Central memory CD4-positive, alpha-beta T cell (primary cell): Measurements from ENCODE around the gene PHLPP1.
"Not testable (repeated sequence)": the region's sequence is repeated elsewhere in the genome, so short reads cannot be mapped to it uniquely, and the experiment has no call there.

Experiments used
- DNase-seq: peaks from one replicate; pipeline ENCODE4 v3.0.0; 2022
- total RNA-seq, 3 experiments: gene quantifications; one replicate each; lab custom pipeline; 2026; lab: John Stamatoyannopoulos, UW

PHLPP1 gene
- total RNA-seq, result 11.9 to 21.8 (median 18.3) reads per million in 3 experiments

DNA sequence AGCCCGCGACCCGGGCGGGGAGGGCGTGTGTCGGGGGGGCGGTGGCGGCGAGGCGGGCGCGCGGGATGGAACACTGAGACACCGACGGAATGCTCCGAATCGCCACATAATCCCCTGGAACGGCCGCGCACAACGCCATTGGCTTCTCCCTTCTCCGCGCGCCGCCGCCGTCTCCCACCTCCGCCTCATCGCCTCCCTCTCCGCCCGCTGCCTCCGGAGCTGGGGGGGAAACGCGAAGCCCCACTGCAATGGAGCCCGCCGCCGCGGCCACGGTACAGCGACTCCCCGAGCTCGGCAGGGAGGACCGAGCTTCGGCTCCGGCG is at the start of gene PHLPP1:
PHLPP1 (plus strand) TSS at position 106 of the 323 bp plus-strand sequence; CDS start at position 249, 143 bp downstream.
- no peak for DNase-seq

DNA sequence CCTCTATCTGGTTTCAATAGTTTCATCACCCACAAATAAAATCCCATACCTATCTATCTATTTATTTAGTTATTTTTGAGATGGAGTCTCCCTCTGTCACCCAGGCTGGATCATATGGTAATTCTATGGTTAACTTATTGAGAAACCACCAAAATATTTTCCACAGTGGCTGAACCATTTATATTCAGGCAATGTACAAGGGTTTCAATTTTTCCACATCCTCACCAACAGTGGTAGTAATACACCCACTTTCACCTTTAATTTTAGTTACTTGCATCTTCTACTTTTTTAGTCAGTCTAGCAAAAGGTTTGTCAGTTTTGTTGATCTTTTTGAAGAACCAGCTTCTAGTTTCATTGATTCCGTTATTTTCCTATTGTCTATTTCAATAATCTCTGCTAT is 46.1 kb upstream of the PHLPP1 start:
- DNase-seq, result no peak

DNA sequence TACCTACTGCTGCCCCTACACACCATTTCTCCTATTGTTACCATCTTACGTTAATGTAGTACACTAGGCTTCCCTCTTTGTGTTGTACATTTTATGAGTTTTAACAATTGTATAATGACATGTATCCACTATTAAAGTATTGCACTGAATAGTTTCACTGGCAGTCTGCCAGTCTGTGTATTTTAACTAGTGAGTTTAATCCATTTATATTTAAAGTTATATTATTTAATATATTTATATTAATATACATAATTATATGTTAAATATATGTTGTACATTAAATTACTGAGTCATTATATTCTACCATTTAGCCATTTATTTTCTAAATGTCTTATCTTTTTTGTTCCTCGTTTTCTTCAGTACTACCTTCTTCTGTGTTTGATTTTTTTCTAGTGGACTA is 44.8 kb upstream of the PHLPP1 start:
- no peak for DNase-seq

DNA sequence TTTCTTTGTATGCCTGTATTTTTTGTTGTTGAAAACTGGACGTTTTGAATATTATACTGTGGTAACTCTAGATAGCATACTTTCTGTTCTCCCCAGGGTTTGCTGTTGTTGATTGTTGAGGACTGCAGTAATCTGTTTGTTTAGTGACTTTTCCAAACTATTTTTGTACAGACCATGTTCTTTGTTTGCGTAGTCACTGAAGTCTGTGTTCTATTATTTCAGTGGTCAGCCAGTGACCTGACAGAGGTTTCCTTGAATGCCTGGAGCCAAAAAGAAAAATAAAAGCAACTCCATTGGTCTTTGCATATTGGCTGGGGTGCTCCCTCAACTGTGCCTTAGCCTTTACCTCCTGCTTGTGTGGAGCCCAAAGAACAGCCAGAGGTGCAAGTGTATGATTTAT is 42.7 kb upstream of the PHLPP1 start:
- no peak for DNase-seq

DNA sequence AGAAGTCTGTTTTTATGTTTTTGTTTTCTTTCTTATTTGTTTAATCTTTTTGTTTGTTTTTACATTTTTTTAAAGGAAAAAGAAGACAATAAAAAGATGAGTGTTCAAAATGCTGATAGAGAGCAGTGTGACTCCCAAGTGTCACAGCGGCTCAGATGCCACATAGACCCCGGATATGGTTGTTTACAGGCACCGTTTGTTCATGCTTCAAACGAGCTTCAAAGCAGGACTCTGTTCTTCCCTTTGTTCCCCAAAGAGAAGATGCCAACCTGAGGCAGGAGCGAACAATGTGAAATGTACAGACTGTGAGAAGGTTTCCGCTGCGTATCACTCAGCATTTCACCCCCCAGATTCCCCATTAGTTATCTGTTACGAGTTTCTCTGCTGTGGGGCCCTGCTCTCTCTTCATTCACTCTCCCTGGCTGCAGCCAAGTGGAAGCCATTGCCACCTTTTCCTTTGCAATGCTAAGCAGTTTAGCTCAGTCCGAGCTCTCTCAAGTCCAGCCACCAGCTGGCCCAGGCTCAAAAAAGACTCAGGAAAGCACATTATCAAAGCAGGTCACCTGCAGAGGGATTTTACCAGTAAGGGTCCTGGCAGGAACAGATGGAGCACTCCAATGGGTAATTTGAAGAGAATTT is 36.4 kb upstream of the PHLPP1 start:
- DNase-seq, result no peak

DNA sequence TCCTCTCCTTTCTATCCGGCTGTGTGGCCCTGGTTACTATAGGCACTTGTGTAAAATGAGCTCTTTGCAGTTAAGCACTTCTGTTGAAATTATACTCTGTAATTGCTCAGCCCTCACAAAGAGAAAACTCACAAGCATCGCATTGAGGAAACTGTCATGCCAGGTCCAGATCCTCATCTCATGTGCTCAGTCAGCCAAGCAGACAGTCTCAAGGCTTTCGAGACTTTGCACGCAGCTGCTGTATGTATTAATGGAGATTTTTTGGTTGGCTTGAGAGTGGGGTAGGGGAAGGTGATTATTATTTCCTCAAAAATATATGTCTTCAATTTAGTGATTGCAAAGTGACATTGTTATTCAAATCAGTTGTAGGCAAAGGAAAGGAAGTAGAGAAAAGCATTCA is 33.0 kb upstream of the PHLPP1 start:
- no peak for DNase-seq

GRCh38 chr18:62683935-62684334 is 31.4 kb upstream of the PHLPP1 start:
- DNase-seq, result no peak

DNA sequence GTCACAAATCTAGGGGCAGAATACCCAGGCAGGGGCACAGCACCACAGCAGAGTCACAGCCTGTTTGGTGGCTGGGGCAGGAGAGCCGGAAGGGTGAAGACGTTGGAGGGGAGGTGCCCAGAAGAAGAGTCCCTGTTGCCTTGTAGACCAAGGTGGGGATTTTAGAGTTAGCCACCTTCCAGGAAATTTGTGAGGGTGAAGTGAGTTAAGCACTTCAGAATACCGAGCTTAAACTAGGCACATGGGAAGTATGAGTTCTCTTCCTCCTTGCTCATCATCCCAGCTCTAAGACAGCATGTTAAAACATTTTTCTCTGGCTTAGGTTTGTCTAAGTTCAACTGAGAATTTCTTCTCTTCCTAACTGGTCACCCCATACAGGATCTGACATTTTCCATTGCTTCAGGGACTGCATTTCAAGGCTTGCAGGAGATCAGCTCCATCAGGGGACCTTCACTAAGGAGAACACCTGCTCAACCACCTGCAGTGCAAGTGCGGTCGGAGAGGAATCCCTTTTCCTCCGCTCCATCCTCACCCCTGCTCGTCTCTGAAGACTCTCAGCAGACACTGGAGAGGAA is 26.5 kb upstream of the PHLPP1 start:
- no peak for DNase-seq

DNA sequence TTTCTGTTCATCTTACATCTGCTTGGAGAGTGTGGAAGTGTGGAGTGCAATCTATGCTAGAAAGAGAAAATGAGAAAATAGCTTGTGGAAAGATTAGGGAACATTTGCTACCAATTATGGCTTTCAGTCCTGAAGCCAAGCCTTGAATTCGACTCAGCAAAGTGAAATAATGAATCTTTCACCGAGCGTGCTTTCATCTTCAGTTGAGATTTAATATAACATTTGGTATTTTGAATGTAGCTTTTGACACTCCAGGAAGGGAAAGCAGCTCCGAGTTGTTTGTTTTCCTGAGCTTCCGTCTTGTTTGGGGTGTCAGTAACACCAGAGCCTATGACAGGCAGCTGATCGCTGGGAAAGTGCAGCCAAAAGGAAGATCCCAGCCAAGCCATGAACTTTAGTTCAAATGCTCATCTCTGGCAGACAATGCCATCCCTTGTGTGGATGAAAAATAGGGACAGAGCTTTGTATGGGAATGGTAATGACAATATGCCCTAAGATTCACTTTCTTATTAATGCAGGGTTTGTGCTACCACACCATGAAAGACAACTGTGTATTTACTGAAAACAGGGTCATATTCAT is 25.0 kb upstream of the PHLPP1 start:
- no peak for DNase-seq

- no peak for DNase-seq
Observed at GRCh38 chr18:62693659-62694058, 21.7 kb upstream of the PHLPP1 start.

DNA sequence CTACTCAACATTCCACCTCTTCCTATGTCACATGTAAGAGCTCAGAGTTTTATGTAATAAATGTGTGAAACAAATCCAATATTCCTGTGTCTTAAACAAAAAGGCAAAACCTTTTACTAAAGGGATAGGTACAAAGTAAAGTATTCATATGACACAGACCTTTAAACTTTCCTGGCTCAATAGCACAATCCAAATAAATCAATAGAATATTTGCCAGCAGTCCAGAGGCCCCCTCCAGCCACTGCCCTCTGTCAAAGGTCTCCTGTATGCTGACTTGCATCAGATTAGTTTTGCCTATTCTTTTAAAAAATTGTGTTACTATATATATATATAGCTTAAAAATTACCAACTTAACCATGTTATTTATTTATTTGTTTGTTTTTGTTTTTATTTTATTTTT is 17.7 kb upstream of the PHLPP1 start:
- no peak for DNase-seq

DNA sequence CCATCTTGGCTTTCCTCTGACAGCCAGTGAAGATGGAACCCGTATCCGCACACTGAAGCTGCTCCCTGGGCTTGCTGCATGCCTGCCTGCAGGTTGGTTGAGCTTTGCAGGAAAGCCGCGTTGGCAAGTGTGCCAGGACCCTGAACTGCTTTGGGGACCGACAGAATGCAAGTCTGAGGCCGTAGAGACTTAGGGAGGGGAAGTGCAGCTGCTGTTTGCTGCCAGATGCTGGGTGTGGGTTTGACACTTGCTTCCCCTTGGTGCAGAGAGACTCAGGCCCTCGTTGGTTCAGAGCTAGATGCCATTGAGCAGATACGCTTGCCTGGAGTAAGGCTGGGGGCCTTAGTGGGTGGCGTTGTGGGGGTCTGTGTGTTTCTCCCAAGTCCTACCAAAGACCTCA is 13.1 kb upstream of the PHLPP1 start:
- DNase-seq, result no peak

- DNase-seq, result not testable (repeated sequence)
Observed at GRCh38 chr18:62706879-62707278, 8.5 kb upstream of the PHLPP1 start.

DNA sequence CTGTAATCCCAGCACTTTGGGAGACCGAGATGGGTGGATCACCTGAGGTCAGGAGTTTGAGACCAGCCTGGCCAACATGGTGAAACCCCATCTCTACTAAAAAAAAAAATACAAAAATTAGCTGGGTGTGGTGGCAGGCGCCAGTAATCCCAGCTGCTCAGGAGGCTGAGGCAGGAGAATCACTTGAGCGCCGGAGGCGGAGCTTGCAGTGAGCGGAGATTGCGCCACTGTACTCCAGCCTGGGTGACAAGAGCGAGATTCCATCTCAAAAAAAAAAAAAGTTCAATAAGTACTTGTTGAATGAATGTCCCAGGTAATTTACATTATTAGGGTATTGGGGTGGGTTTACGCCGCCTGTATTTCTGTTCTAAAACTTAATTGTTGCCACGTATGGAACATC is 5.4 kb upstream of the PHLPP1 start:
- DNase-seq, result not testable (repeated sequence)

GRCh38 chr18:62710417-62710816 is 4.9 kb upstream of the PHLPP1 start:
- DNase-seq, result no peak

- DNase-seq, result no peak
Observed at GRCh38 chr18:62711781-62712180, 3.6 kb upstream of the PHLPP1 start.

GRCh38 chr18:62713651-62714247 is 1.6 kb upstream of the PHLPP1 start:
- DNase-seq, result no peak

DNA sequence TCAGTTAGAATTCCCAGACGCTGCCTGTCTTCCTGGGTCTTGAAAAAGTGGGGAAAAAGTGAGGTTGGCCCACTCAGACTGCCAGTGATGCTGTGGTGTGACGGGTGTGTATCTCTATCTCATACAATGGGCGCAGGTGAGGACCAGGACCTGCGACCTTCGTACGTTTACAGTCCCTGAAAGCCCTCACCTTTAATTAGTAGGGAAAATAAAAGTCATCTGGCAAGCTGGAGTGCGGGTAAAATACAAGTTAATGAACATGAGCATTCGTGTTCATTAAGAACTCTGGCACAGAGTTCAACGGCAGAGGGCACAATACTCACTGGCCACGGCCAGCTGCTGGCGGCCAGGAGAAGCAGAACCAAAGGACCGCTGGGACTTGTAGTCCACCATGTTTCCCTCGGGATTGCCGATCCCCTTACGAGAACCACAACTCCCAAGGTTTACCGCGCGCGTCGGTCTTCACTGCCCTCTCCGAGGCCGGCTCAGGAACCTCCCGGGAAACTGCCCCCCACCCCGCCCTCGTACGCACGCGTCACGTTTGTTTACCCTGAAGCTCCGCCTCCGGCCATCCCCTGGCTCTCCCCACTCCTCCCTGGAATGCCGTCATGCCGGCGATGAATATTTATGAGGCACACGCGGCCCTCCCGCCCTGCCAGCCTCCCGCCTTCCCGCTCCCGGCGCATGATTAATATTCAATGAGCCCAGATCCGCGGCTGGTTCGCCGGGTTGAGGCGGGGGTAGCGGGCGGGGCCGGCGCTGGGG is 488 bp upstream of the PHLPP1 start:
- peak; percentile 90 for DNase-seq

DNA sequence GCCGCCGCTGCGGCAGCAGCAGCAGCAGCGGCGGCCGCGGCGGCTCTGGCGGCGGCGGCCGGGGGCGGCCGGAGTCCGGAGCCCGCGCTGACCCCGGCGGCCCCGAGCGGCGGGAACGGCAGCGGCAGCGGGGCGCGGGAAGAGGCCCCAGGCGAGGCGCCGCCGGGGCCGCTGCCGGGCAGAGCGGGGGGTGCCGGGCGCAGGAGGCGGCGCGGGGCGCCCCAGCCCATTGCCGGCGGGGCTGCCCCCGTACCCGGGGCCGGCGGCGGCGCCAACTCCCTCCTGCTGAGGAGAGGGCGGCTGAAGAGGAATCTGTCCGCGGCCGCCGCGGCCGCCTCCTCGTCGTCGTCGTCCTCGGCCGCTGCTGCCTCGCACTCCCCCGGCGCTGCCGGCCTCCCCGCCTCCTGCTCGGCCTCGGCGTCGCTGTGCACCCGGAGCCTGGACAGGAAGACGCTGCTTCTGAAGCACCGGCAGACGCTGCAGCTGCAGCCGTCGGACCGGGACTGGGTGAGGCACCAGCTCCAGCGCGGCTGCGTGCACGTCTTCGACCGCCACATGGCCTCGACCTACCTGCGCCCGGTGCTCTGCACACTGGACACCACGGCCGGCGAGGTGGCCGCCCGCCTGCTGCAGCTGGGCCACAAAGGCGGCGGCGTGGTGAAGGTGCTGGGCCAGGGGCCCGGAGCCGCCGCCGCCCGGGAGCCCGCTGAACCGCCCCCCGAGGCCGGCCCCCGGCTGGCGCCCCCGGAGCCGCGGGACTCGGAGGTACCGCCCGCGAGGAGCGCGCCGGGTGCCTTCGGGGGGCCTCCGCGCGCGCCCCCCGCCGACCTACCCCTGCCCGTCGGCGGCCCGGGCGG is 646 bp downstream of the PHLPP1 start:
- peak; percentile 59 for DNase-seq

- DNase-seq, result peak; percentile 44
Observed at GRCh38 chr18:62716619-62717168, 1.4 kb downstream of the PHLPP1 start.

- DNase-seq, result peak; percentile 46
Observed at GRCh38 chr18:62717169-62717924, 2.0 kb downstream of the PHLPP1 start.
